BE2C (cell line): ENCODE measurements around the gene HECTD4.
"Not testable (repeated sequence)": the region's sequence is repeated elsewhere in the genome, so short reads cannot be mapped to it uniquely, and the experiment has no call there.

ENCODE experiments used
- DNase-seq: peaks from one replicate; pipeline ENCODE4 v3.0.0-alpha.2; 2020
- H3K27me3 ChIP-seq: fragments of 250-450 bp; sonication (Bioruptor Pico); 2 replicates; pipeline ENCODE4 v1.5.1; 2020; ENCODE audit warnings: mild to moderate bottlenecking
- H3K36me3 ChIP-seq: fragments of 250-450 bp; sonication (Bioruptor Pico); 2 replicates; pipeline ENCODE4 v1.5.1; 2020; ENCODE audit warnings: mild to moderate bottlenecking
- H3K4me1 ChIP-seq: fragments of 250-450 bp; sonication (Bioruptor Pico); 2 replicates; pipeline ENCODE4 v1.5.1; 2020
- H3K4me3 ChIP-seq: 2 replicates; pipeline ENCODE4 v1.5.1; 2011; ENCODE audit warnings: low read depth, low read length
- H3K9me3 ChIP-seq: fragments of 250-450 bp; sonication (Bioruptor Pico); 2 replicates; pipeline ENCODE4 v1.5.1; 2020
- TF ChIP-seq, protein P1 (sequence below): IDR thresholded peaks from 2 replicates; pipeline ENCODE4 v1.5.1; 2012; ENCODE audit warnings: mild to moderate bottlenecking, low read depth, low read length

HECTD4 gene

DNA sequence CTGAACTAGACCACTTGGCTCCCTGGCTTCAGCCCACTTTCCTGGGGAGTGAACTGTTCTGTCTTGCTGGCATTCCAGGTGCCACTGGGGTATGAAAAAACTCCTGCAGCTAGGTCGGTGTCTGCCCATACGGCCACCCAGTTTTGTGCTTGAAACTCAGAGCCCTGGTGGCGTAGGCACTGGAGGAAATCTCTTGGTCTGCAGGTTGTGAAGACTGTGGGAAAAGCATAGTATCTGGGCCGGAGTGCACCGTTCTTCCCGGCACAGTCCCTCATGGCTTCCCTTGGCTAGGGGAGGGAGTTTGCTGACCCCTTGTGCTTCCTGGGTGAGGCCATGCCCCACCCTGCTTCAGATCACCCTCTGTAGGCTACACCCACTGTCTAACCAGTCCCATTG is 223.1 kb downstream of the HECTD4 start:
- peaks cover 26% of the 10 kb centered on the region for H3K36me3 ChIP-seq
- H3K4me1 ChIP-seq: no peaks in the 10 kb centered on the region
- H3K4me3 ChIP-seq: no peak overlapping the region
- no peak for DNase-seq
- H3K27me3 ChIP-seq: no peaks in the 10 kb centered on the region
- TF ChIP-seq, protein P1, sequence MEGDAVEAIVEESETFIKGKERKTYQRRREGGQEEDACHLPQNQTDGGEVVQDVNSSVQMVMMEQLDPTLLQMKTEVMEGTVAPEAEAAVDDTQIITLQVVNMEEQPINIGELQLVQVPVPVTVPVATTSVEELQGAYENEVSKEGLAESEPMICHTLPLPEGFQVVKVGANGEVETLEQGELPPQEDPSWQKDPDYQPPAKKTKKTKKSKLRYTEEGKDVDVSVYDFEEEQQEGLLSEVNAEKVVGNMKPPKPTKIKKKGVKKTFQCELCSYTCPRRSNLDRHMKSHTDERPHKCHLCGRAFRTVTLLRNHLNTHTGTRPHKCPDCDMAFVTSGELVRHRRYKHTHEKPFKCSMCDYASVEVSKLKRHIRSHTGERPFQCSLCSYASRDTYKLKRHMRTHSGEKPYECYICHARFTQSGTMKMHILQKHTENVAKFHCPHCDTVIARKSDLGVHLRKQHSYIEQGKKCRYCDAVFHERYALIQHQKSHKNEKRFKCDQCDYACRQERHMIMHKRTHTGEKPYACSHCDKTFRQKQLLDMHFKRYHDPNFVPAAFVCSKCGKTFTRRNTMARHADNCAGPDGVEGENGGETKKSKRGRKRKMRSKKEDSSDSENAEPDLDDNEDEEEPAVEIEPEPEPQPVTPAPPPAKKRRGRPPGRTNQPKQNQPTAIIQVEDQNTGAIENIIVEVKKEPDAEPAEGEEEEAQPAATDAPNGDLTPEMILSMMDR: no peak
- no peaks in the 10 kb centered on the region for H3K9me3 ChIP-seq

DNA sequence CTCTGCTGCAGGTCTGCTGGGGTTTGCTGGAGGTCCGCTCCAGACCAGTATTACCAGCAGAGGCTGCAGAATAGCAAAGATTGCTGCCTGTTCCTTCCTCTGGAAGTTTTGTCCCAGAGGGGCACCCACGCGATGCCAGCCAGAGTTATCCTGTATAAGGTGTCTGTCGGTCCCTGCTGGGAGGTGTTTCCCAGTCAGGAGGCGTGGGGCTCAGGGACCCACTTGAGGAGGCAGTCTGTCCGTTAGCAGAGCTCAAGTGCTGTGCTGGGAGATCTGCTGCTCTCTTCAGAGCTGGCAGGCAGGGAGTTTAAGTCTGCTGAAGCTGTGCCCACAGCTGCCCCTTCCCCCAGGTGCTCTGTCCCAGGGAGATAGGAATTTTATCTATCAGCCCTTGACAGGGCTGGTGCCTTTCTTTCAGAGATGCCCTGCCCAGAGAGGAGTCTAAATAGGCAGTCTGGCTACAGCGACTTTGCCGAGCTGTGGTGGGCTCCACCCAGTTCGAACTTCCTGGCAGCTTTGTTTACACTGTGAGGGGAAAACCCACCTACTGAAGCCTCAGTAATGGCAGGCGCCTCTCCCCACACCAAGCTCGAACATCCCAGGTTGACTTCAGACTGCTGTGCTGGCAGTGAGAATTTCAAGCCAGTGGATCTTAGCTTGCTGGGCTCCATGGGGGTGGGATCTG is 223.6 kb downstream of the HECTD4 start:
- not testable (repeated sequence) for H3K9me3 ChIP-seq, H3K27me3 ChIP-seq, H3K4me3 ChIP-seq, DNase-seq, H3K4me1 ChIP-seq
- peaks cover 27% of the 10 kb centered on the region for H3K36me3 ChIP-seq

DNA sequence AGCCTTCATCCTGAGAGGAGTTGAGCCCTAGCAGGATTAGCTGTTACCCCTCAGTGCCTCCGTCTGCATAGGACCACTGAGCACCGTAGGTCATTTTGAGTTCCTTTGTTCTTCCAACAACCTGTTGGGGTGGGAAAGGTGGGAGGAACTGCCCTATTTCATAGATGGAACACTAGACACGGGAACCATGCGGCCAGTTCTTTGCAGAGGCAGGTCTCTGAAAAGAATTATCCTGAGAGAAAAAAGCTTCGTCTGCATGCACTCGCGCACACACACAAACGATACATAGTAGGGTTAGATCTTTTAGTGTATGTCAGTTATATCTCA is 228.4 kb downstream of the HECTD4 start:
- Histone ChIP-seq H3K36me3 (peaks cover 39% of the 10 kb centered on the region), H3K4me3 (no peak overlapping the region), H3K27me3 (no peaks in the 10 kb centered on the region), H3K4me1 (no peaks in the 10 kb centered on the region), H3K9me3 (no peaks in the 10 kb centered on the region)
- TF ChIP-seq, protein P1: no peak
- DNase-seq: no peak

DNA sequence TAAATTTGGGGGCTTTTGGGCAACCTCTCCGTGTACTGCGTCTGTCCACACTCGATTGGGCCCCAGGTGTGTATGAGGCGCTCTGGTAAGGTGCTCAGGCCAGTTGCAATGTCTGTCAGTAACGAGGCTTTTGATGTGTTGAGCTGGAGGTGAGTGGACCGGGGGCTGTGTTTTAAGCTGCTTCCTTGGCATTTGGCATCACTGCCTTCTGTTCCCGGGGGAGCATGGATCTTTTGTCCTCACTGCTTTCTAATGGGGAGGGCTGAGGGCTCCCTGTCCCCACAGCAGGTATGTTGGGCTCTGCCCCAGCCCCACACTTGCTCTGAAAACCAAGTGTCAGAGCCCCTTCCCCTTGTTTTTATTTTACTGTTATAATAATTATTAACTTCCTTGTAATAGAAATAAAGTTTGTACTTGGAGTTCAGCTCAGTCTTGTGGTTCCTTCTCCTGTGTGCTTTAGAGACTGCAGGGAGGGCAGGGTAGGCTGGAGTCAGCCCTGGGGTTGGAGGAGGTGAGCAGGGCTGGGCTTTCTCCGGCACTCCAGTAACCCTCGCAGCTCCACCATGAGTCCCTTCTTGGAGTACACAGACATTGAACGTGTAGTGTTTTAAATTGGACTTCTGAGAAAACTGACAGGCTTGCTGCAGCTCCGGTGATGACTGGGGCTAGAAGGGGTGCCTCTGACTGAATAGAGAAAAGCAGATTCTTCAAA is 228.9 kb downstream of the HECTD4 start:
- H3K27me3 ChIP-seq: no peaks in the 10 kb centered on the region
- DNase-seq: no peak
- H3K4me3 ChIP-seq: no peak overlapping the region
- TF ChIP-seq, protein P1: no peak
- H3K4me1 ChIP-seq: no peaks in the 10 kb centered on the region
- peaks cover 40% of the 10 kb centered on the region for H3K36me3 ChIP-seq
- no peaks in the 10 kb centered on the region for H3K9me3 ChIP-seq

DNA sequence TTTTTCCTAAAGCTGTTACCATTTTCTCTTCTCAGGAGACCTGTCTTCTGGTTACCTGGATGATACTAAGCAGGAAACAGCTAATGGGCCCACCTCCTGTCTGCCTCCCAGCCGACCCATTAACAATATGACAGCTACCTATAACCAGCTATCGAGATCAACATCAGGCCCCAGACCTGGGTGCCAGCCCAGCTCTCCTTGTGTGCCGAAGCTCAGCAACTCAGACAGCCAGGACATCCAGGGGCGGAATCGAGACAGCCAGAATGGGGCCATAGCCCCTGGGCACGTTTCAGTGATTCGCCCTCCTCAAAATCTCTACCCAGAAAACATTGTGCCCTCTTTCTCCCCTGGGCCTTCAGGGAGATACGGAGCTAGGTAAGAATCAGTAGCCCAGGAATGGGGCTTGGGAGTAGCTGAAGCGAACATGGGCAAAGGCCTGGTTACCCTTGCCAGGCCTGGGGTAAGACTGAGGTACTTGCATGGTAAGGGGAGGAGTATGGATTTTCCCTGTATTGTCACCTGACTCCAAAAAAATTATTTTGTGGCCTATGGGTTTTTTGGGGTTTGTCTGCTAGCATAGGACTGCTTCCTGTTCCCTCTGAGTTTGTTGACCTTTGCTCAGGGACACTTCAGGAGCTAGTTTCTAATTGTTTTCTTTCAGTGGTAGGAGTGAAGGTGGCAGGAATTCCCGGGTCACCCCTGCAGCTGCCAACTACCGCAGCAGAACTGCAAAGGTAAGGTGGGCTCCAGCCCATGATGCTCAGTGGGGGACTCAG is 230.3 kb downstream of the HECTD4 start:
- Histone ChIP-seq H3K9me3 (no peaks in the 10 kb centered on the region), H3K4me3 (no peak overlapping the region), H3K27me3 (no peaks in the 10 kb centered on the region), H3K4me1 (no peaks in the 10 kb centered on the region), H3K36me3 (peaks cover 43% of the 10 kb centered on the region)
- DNase-seq: no peak
- TF ChIP-seq, protein P1: no peak

DNA sequence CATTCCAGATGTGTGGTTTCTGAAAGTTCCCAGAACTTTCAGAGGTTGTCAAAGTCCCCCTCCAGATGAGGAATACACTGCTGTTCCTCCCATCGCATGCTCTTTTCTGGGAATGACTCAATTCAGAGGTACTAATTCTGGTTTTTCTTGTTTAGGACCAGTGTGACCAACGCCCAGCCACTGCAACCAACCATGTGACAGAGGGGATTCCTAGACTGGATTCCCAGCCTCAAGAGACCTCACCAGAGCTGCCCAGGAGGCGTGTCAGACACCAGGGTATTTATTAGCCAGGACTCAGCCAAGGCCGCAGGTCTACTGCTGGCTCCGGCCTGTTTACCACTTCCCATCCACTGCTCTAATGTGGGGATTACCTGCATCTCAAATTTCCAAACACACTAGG is 232.6 kb downstream of the HECTD4 start:
- DNase-seq: no peak
- Histone ChIP-seq H3K27me3 (no peaks in the 10 kb centered on the region), H3K9me3 (no peaks in the 10 kb centered on the region), H3K4me3 (no peak overlapping the region), H3K36me3 (peaks cover 50% of the 10 kb centered on the region), H3K4me1 (no peaks in the 10 kb centered on the region)
- TF ChIP-seq, protein P1: no peak
